Stimulated activated CD4-positive, alpha-beta T cell treated with anti-CD3 and anti-CD28 coated beads, Interleukin-2, amount 100 ng/mL, for 48 hours (primary cell): ENCODE data around the gene FGFBP3.
"Not testable (repeated sequence)": the region's sequence is repeated elsewhere in the genome, so short reads cannot be mapped to it uniquely, and the experiment has no call there.

ENCODE experiments used
- DNase-seq, 2 donors: peaks; one replicate each; pipeline ENCODE4 v3.0.0-alpha.2; 2020

The FGFBP3 gene

GRCh38 chr10:91901784-91902677, 7.3 kb downstream of the FGFBP3 start:
- DNase-seq: peak; percentile 47 to 50

- DNase-seq: no peak
These were observed 11.9 kb downstream of the FGFBP3 start for GRCh38 chr10:91897421-91897820.

- DNase-seq: no peak
These were observed 13.0 kb downstream of the FGFBP3 start for GRCh38 chr10:91896212-91896756.

- DNase-seq: not testable (repeated sequence)
These were observed 15.0 kb downstream of the FGFBP3 start for GRCh38 chr10:91894261-91894685.

GRCh38 chr10:91893051-91893450, 16.2 kb downstream of the FGFBP3 start:
- no peak for DNase-seq

GRCh38 chr10:91891125-91892001, 17.9 kb downstream of the FGFBP3 start:
- DNase-seq: no peak

GRCh38 chr10:91887272-91888076, 21.8 kb downstream of the FGFBP3 start:
- peak in 1 of 2 donors; percentile 14 for DNase-seq

- no peak for DNase-seq
These were observed 22.4 kb downstream of the FGFBP3 start for GRCh38 chr10:91886954-91887271.

- DNase-seq: no peak
These were observed 23.8 kb downstream of the FGFBP3 start for GRCh38 chr10:91885362-91886079.

GRCh38 chr10:91884536-91884935, 24.8 kb downstream of the FGFBP3 start:
- no peak for DNase-seq

GRCh38 chr10:91883549-91884444, 25.5 kb downstream of the FGFBP3 start:
- no peak for DNase-seq

GRCh38 chr10:91880310-91880709, 29.0 kb downstream of the FGFBP3 start:
- DNase-seq: no peak

GRCh38 chr10:91879515-91880170, 29.6 kb downstream of the FGFBP3 start:
- DNase-seq: no peak

GRCh38 chr10:91875779-91876178, 33.5 kb downstream of the FGFBP3 start:
- DNase-seq: no peak

GRCh38 chr10:91875156-91875555, 34.1 kb downstream of the FGFBP3 start:
- no peak for DNase-seq

GRCh38 chr10:91865562-91866081, 43.7 kb downstream of the FGFBP3 start:
- DNase-seq: no peak

- DNase-seq: no peak
These were observed 44.5 kb downstream of the FGFBP3 start for GRCh38 chr10:91864744-91865143.

GRCh38 chr10:91864099-91864498, 45.2 kb downstream of the FGFBP3 start:
- DNase-seq: no peak

GRCh38 chr10:91860885-91861284, 48.4 kb downstream of the FGFBP3 start:
- no peak for DNase-seq

- DNase-seq: no peak
These were observed 52.6 kb downstream of the FGFBP3 start for GRCh38 chr10:91856637-91857036.
